OCI-LY1 (cell line): Measurements from ENCODE around the gene RNF34.
"Not testable (repeated sequence)": the region's sequence is repeated elsewhere in the genome, so short reads cannot be mapped to it uniquely, and the experiment has no call there.

Experiments used
- H2AFZ ChIP-seq: fragments of 200-600 bp; sonication (generic), shearing (Covaris generic); 2 replicates; pipeline ENCODE4 v1.6.0; 2014; ENCODE audit warnings: antibody characterized with exemption, mild to moderate bottlenecking, low read length
- H3F3A ChIP-seq: fragments of 200-600 bp; sonication (generic), shearing (Covaris generic); 2 replicates; pipeline ENCODE4 v1.6.0; 2014; ENCODE audit warnings: mild to moderate bottlenecking, antibody characterized with exemption, low read length, moderate library complexity; ENCODE audit not compliant: insufficient read depth
- H3K27ac ChIP-seq: fragments of 200-600 bp; sonication (generic); 2 replicates; pipeline ENCODE4 v1.5.1; 2014; ENCODE audit warnings: low read length, mixed run types, mild to moderate bottlenecking, low read depth; ENCODE audit not compliant: poor library complexity, severe bottlenecking
- H3K27me3 ChIP-seq: fragments of 200-600 bp; sonication (generic); 2 replicates; pipeline ENCODE4 v1.6.0; 2014; ENCODE audit warnings: antibody characterized with exemption, mild to moderate bottlenecking, low read length, moderate library complexity; ENCODE audit not compliant: insufficient read depth
- H3K36me3 ChIP-seq: fragments of 200-600 bp; sonication (generic); 2 replicates; pipeline ENCODE4 v1.6.1; 2014; ENCODE audit warnings: mild to moderate bottlenecking, antibody characterized with exemption, low read length, moderate library complexity, mixed read lengths; ENCODE audit not compliant: insufficient read depth
- H3K4me1 ChIP-seq: fragments of 200-600 bp; sonication (generic); 2 replicates; pipeline ENCODE4 v1.5.1; 2014; ENCODE audit warnings: mild to moderate bottlenecking, low read length, moderate library complexity; ENCODE audit not compliant: insufficient read depth, severe bottlenecking
- H3K4me2 ChIP-seq: fragments of 200-600 bp; sonication (generic), shearing (Covaris generic); 2 replicates; pipeline ENCODE4 v1.6.1; 2014; ENCODE audit warnings: low read length
- H3K4me3 ChIP-seq: fragments of 200-600 bp; sonication (generic); 2 replicates; pipeline ENCODE4 v1.5.1; 2014; ENCODE audit warnings: low read length, low read depth, mild to moderate bottlenecking, mixed read lengths; ENCODE audit not compliant: poor library complexity, severe bottlenecking
- H3K79me2 ChIP-seq: fragments of 200-600 bp; shearing (Covaris generic); 2 replicates; pipeline ENCODE4 v1.6.1; 2016; ENCODE audit warnings: mixed run types, low read length, mixed read lengths; ENCODE audit not compliant: insufficient read depth
- H3K9ac ChIP-seq: fragments of 200-600 bp; sonication (generic), shearing (Covaris generic); 2 replicates; pipeline ENCODE4 v1.6.1; 2014; ENCODE audit warnings: mild to moderate bottlenecking, low read length, mixed read lengths
- H3K9me2 ChIP-seq: fragments of 200-600 bp; sonication (generic), shearing (Covaris generic); 2 replicates; pipeline ENCODE4 v1.6.1; 2014; ENCODE audit warnings: low read depth, mild to moderate bottlenecking, low read length, mixed read lengths
- H3K9me3 ChIP-seq: fragments of 200-600 bp; shearing (Covaris generic); 2 replicates; pipeline ENCODE4 v1.6.1; 2014; ENCODE audit warnings: low read length, mixed read lengths
- H4K20me1 ChIP-seq: fragments of 200-600 bp; sonication (generic), shearing (Covaris generic); 2 replicates; pipeline ENCODE4 v1.6.0; 2016; ENCODE audit warnings: mild to moderate bottlenecking, low read length; ENCODE audit not compliant: insufficient read depth
- EZH2 ChIP-seq: fragments of 200-600 bp; sonication (generic), shearing (Covaris generic); IDR thresholded peaks from 2 replicates; pipeline ENCODE4 v1.8.0; 2017; ENCODE audit warnings: borderline replicate concordance, mixed run types, mild to moderate bottlenecking, antibody characterized with exemption, low read length, moderate library complexity, mixed read lengths
- TF ChIP-seq, protein P1 (sequence below): fragments of 200-600 bp; sonication (generic), shearing (Covaris generic); IDR thresholded peaks from 2 replicates; pipeline ENCODE4 v1.5.1; 2017; ENCODE audit warnings: mild to moderate bottlenecking, antibody characterized with exemption, low read length, moderate library complexity, mixed read lengths

Gene RNF34

GRCh38 chr12:121383601-121384021 is 16.3 kb upstream of the RNF34 start:
- Histone ChIP-seq H3K9me2 (no peaks in the 10 kb centered on the region), H3K9me3 (no peaks in the 10 kb centered on the region), H3F3A (no peaks in the 10 kb centered on the region), H3K36me3 (no peaks in the 10 kb centered on the region), H3K27me3 (no peaks in the 10 kb centered on the region), H2AFZ (no peak overlapping the region), H3K4me3 (no peak overlapping the region), H3K27ac (no peak overlapping the region), H3K9ac (no peak overlapping the region), H3K79me2 (no peaks in the 10 kb centered on the region), H3K4me1 (no peaks in the 10 kb centered on the region), H3K4me2 (no peak overlapping the region), H4K20me1 (no peaks in the 10 kb centered on the region)
- no peak for TF ChIP-seq EZH2
- TF ChIP-seq, protein P1, sequence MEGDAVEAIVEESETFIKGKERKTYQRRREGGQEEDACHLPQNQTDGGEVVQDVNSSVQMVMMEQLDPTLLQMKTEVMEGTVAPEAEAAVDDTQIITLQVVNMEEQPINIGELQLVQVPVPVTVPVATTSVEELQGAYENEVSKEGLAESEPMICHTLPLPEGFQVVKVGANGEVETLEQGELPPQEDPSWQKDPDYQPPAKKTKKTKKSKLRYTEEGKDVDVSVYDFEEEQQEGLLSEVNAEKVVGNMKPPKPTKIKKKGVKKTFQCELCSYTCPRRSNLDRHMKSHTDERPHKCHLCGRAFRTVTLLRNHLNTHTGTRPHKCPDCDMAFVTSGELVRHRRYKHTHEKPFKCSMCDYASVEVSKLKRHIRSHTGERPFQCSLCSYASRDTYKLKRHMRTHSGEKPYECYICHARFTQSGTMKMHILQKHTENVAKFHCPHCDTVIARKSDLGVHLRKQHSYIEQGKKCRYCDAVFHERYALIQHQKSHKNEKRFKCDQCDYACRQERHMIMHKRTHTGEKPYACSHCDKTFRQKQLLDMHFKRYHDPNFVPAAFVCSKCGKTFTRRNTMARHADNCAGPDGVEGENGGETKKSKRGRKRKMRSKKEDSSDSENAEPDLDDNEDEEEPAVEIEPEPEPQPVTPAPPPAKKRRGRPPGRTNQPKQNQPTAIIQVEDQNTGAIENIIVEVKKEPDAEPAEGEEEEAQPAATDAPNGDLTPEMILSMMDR = peak; percentile 25; the same call in 1 of the 2 replicates

DNA sequence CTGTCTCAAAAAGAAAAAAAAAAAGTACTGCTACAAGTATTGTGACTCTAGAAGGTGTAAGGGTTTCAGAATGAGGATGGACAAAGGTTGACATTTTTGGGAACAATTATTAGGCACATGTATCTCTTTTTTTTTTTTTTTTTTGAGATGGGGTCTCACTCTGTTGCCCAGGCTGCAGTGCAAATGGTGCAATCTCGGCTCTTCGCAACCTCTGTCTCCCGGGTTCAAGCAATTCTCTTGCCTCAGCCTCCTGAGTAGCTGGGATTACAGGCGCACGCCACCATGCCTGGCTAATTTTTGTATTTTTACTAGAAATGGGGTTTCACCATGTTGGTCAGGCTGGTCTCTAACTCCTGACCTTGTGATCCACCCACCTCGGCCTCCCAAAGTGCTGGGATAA is 15.0 kb upstream of the RNF34 start:
- H3K4me2 ChIP-seq, H3K9ac ChIP-seq, H2AFZ ChIP-seq, H4K20me1 ChIP-seq, H3F3A ChIP-seq, H3K4me1 ChIP-seq, H3K79me2 ChIP-seq, H3K9me2 ChIP-seq, H3K27ac ChIP-seq, H3K9me3 ChIP-seq, H3K4me3 ChIP-seq, H3K36me3 ChIP-seq, H3K27me3 ChIP-seq: not testable (repeated sequence)

DNA sequence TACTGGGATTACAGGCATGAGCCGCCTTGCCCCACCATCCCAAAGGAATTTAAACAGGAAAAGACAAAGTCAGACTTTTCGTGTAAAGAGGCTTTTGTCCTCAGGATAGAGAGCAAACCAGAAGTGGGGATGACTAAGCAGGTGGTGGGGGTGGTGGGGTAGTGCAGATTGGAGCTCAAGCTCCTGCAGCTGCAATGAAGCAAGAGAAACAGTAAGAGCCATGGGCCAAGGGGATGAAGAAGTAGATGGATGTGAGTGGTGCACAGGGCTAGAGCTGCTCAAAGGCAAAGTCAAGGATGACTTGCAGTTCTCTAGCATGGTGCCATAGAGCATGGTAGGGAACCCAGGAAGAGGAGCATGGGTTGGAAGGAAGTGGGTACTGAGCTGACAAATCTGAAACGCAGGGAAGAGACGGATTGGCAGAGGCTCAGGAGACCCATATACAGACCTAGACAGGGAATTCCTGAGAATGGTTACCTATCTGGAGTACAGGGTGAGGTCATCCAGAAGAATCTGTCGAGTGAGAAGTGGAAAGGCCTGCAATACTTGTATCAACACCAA is 11.4 kb upstream of the RNF34 start:
- Histone ChIP-seq H3K27me3 (no peaks in the 10 kb centered on the region), H3K9ac (no peak overlapping the region), H3K4me1 (no peaks in the 10 kb centered on the region), H3K27ac (no peak overlapping the region), H3K9me3 (no peaks in the 10 kb centered on the region), H3F3A (no peaks in the 10 kb centered on the region), H2AFZ (no peak overlapping the region), H3K4me3 (no peak overlapping the region), H4K20me1 (no peaks in the 10 kb centered on the region), H3K4me2 (no peak overlapping the region), H3K9me2 (no peaks in the 10 kb centered on the region), H3K36me3 (no peaks in the 10 kb centered on the region), H3K79me2 (no peaks in the 10 kb centered on the region)
- no peak for TF ChIP-seq EZH2
- TF ChIP-seq, protein P1 = no peak

DNA sequence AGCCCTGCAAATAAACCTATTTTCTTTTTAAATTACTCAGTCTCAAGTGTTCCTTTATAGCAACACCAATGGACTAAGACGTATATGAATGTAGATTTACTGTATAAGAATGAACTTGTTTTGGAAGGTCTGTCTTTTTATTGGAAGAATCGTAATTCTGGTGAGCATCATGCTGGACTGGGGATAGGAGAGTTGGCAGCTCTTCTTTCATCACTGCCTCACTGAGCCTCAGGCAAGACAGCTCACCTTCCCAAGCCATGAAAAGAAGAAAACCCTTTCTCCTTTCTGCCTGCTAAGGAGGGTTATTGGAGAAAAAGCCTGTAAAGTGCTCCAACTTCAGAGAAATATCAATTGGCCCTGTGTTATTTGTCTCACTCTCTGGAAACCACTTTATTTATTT is 9.1 kb upstream of the RNF34 start:
- no peak overlapping the region for H3K27ac ChIP-seq
- no peaks in the 10 kb centered on the region for H4K20me1 ChIP-seq
- H3K27me3 ChIP-seq = no peaks in the 10 kb centered on the region
- no peaks in the 10 kb centered on the region for H3K36me3 ChIP-seq
- H3K9me3 ChIP-seq = no peaks in the 10 kb centered on the region
- H3K4me1 ChIP-seq = no peaks in the 10 kb centered on the region
- H3K4me3 ChIP-seq = no peak overlapping the region
- no peaks in the 10 kb centered on the region for H3K9me2 ChIP-seq
- no peaks in the 10 kb centered on the region for H3F3A ChIP-seq
- no peak overlapping the region for H3K4me2 ChIP-seq
- H3K79me2 ChIP-seq = no peaks in the 10 kb centered on the region
- H2AFZ ChIP-seq = no peak overlapping the region
- no peak overlapping the region for H3K9ac ChIP-seq
- TF ChIP-seq, protein P1 = no peak
- no peak for TF ChIP-seq EZH2
